Fibroblast of the aortic adventitia (primary cell): Measurements from ENCODE around the gene TPRKB. TPM values are rescaled to one million over a fixed set of nuclear protein-coding genes. Genes with fewer than 3 reads are reported as not detected.
"Not testable (repeated sequence)": the region's sequence is repeated elsewhere in the genome, so short reads cannot be mapped to it uniquely, and the experiment has no call there.

Experiments used
- DNase-seq: peaks from one replicate; pipeline ENCODE4 v3.0.0-alpha.2; 2010; ENCODE audit warnings: low read depth
- H3K4me3 ChIP-seq: 2 replicates; pipeline ENCODE4 v1.5.1; 2011; ENCODE audit warnings: low read depth, mild to moderate bottlenecking, control low read depth, low read length, moderate library complexity
- CTCF ChIP-seq: IDR thresholded peaks from 2 replicates; pipeline ENCODE4 v1.5.1; 2011; ENCODE audit warnings: mild to moderate bottlenecking, low read length, control low read depth, inconsistent platforms; ENCODE audit not compliant: insufficient read depth
- total RNA-seq: library from RNA; depleted of rRNA; stranded (reverse); fragments of >200 nt; gene quantifications from 2 replicates; pipeline ENCODE4 v1.2.3, GENCODE V29; 2012; ENCODE audit warnings: low replicate concordance

The TPRKB gene
- total RNA-seq, 1 donor = 54.8 TPM

- TF ChIP-seq CTCF = peak; percentile 60
- DNase-seq = peak; percentile 24
- not testable (repeated sequence) for H3K4me3 ChIP-seq
These were observed 46.6 kb downstream of the TPRKB start for GRCh38 chr2:73690372-73691088.

DNA sequence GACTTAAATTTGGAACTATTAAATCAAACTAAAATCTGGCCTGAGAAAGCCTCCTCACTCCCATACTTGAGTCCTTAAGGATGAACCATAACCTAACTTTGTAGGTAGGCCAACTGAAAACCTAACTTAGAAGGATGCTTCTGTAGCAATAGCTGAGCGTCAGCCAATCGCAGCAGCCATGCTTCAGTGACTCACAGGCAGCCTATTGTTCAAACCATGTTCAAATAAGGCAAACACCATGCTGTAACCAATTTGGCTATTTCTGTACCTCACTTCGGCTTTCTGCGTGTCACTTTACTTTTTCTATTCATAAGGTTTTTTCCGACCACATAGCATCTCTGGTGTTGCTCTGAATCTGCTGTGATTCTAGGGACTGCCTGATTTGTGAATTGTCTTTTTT is 48.7 kb downstream of the TPRKB start:
- H3K4me3 ChIP-seq, DNase-seq: not testable (repeated sequence)

- peak; percentile 10 for DNase-seq
- TF ChIP-seq CTCF = no peak
- H3K4me3 ChIP-seq = no peak overlapping the region
These were observed 51.2 kb downstream of the TPRKB start for GRCh38 chr2:73685764-73686438.

DNA sequence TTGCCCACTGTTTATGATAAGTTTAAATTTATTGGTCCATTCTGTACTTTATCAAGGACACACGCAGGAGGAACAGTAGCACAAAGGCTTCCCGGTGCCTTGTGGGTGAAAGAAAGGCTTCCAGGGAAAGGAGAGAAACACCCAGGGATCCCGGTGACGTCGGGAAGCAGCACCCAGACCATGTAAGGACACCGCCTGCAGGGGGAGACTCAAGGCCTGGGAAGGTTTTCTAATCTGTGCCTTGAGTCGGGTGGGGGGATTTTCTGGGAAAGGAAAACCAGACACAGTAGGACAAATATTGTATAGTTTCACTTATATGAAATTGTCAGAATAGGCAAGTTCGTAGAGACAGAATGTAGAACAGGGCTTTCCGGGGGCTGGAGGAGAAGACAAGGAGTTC is 52.2 kb downstream of the TPRKB start:
- not testable (repeated sequence) for DNase-seq, H3K4me3 ChIP-seq

DNA sequence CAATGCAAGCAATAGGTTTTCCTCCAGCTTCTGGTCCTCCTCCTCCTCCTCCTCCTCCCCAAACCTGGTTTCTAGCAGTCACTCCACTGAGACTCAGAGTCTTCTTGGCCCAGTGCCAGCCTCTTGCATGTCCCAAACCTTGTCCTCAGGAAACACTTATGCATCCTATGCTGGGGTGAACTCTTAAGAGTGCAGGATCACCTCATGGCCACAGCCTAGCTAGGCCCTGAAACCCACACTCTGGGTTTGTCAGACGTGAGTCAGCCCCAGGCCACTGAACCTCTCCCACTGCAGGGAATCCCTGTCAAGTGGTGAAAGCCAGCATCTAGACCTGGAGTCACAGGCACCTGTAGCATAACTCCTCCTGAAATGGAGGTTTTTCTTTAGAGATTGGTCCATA is 52.8 kb downstream of the TPRKB start:
- not testable (repeated sequence) for DNase-seq

DNA sequence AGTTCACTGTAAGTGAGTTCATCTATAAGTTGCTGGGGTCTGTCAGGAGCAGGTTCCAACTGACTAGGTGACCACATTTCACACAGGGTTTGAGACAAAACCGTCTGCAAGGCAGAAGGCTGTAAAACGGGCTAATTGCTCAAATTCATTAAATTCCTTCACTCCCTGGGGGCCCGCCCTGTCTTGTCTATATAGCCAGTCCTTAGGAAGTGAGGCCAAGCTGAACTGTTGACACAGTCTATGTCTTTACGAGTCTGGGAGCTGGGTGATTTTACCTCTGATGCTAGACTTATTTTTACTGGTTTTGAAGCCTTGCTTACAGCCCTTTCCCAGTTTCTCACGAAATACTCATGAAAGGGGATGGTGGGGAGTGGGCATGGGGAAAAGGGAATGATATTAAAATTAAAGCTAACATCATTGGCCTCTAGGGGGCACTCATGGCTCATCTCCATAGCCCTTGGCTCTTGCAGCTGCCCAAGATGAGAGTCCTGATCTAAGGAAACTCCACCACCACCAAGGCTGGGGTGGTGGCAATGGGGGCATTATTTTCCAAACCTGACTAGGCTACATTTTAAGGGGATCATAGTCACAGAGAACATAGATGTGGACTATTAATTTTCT is 57.1 kb downstream of the TPRKB start:
- peak; percentile 54 for TF ChIP-seq CTCF
- H3K4me3 ChIP-seq = not testable (repeated sequence)
- peak; percentile 40 for DNase-seq

More for the DNA sequence above, 52.8 kb downstream of the TPRKB start:
- H3K4me3 ChIP-seq = not testable (repeated sequence)

Other genes starting within 250 kb of the TPRKB start
- not detected in 2 replicates for gene NAT8, start 94.9 kb downstream of the TPRKB start, total RNA-seq
- 28.0 and 49.0 TPM in 2 replicates for gene DUSP11, start 42.8 kb upstream of the TPRKB start, total RNA-seq
- not detected in 2 replicates for gene C2orf78, start 46.8 kb upstream of the TPRKB start, total RNA-seq
- gene STAMBP, start 91.6 kb upstream of the TPRKB start, total RNA-seq = 9.6 and 34.2 TPM in 2 replicates
- 2.4 TPM in 1 of 2 replicates, not detected in the other for gene ACTG2, start 155.7 kb upstream of the TPRKB start, total RNA-seq
- gene DGUOK, start 189.5 kb upstream of the TPRKB start, total RNA-seq = 15.3 and 57.7 TPM in 2 replicates
- 2.4 and 6.1 TPM in 2 replicates for gene TET3, start 247.6 kb upstream of the TPRKB start, total RNA-seq